ENCODE data around the gene TIGIT. TPM values are rescaled to one million over a fixed set of nuclear protein-coding genes. Genes with fewer than 3 reads are reported as not detected.

The TIGIT gene
- total RNA-seq, 1 experiment from 2014 or later, result not detected

DNA sequence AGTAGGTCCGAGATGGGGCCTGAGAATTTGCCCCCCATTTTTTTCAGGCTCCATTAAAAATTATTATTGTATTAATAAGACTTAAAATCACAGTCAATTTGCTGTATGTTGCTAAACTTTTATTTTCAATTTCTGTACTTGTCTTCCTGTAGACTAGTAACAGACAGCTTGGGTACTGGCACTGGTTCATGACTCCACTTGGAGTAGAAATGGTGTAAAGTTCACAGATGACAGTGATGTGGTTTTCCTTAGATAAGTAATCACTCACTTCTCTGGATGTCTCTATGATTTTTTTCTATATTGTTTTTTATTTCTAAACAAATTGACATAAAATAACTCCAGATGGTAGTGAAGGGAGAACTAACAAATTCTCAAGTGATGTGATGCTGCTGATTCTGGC lies 40.9 kb upstream of the TIGIT start:
- Mint-ChIP-seq H3K4me1 (no peaks in the 10 kb centered on the region), H3K27ac (no peak overlapping the region)
- WGBS (ENCODE audit: extremely low coverage, insufficient read length, low lambda C conversion rate), result no CpG with 5 or more reads among the region's 1 CpG

More for the DNA sequence above, 40.9 kb upstream of the TIGIT start:
- H2BK15ac ChIP-seq (ENCODE audit: low read depth, low read length), result no peak overlapping the region
- H3K27ac ChIP-seq (ENCODE audit: insufficient read length, low read depth, low read length), result no peak overlapping the region
- H2BK5ac ChIP-seq (ENCODE audit: insufficient read length, low read length), result no peak overlapping the region
- no peak overlapping the region for H3K9ac ChIP-seq (ENCODE audit: extremely low read depth, insufficient read length, low read length)
- no peaks in the 10 kb centered on the region for H3K27me3 ChIP-seq (ENCODE audit: insufficient read depth, low read length)
- H3K18ac ChIP-seq (ENCODE audit: insufficient read length, low read depth, low read length), result no peak overlapping the region
- H3K4ac ChIP-seq (ENCODE audit: low read depth, low read length), result no peak overlapping the region
- H3K79me2 ChIP-seq (ENCODE audit: insufficient read depth, low read length), result no peaks in the 10 kb centered on the region
- no peaks in the 10 kb centered on the region for H4K20me1 ChIP-seq (ENCODE audit: control insufficient read depth, insufficient read depth, insufficient read length)
- DNase-seq, result no peak
- no peak overlapping the region for H4K5ac ChIP-seq (ENCODE audit: insufficient read length, low read depth, low read length)
- no peak overlapping the region for H2BK20ac ChIP-seq (ENCODE audit: low read depth, low read length, poor library complexity, severe bottlenecking)
- no peak overlapping the region for H3K56ac ChIP-seq (ENCODE audit: insufficient read length, low read depth, low read length)
- Mint-ChIP-seq H3K4me3 (no peak overlapping the region), H3K36me3 (ENCODE audit: insufficient read depth in 1 of 3, low read depth in 3 of 3) (peaks cover 2 to 5% (median 3%) of the 10 kb centered on the region in 3 experiments; a peak in 3 of 7 replicates), H3K27me3 (ENCODE audit: low read depth) (no peaks in the 10 kb centered on the region), H3K9me3 (peaks cover 10 to 11% of the 10 kb centered on the region in 2 experiments)
- no peak overlapping the region for H3K23ac ChIP-seq (ENCODE audit: insufficient read length, low read depth, low read length)
- no peak overlapping the region for H3T11ph ChIP-seq (ENCODE audit: low read length)
- no peak overlapping the region for H2AK5ac ChIP-seq (ENCODE audit: insufficient read length, low read length)
- no peak overlapping the region for H3K4me2 ChIP-seq (ENCODE audit: insufficient read depth, insufficient read length, low read length)
- no peak overlapping the region for H4K91ac ChIP-seq (ENCODE audit: insufficient read length, low read depth, low read length)
- H3K14ac ChIP-seq (ENCODE audit: insufficient read depth, low read length), result no peak overlapping the region
- H3K79me1 ChIP-seq (ENCODE audit: insufficient read depth, low read depth, low read length, poor library complexity, severe bottlenecking), result no peaks in the 10 kb centered on the region
- no peak overlapping the region for H2BK12ac ChIP-seq (ENCODE audit: insufficient read length, low read depth, low read length)
- H3K23me2 ChIP-seq (ENCODE audit: insufficient read length, low read depth, low read length, poor library complexity, severe bottlenecking), result no peaks in the 10 kb centered on the region
- H2BK120ac ChIP-seq (ENCODE audit: low read depth, low read length, poor library complexity, severe bottlenecking), result no peak overlapping the region
- H2AFZ ChIP-seq (ENCODE audit: low read length), result no peak overlapping the region
- no peaks in the 10 kb centered on the region for H3K4me1 ChIP-seq (ENCODE audit: insufficient read depth, low read length)
- no peaks in the 10 kb centered on the region for H3K9me3 ChIP-seq (ENCODE audit: control insufficient read depth, low read depth, low read length)
- no peak overlapping the region for H4K8ac ChIP-seq (replicated peaks; ENCODE audit: insufficient read length, low read depth, low read length)
- TF ChIP-seq, protein P1, sequence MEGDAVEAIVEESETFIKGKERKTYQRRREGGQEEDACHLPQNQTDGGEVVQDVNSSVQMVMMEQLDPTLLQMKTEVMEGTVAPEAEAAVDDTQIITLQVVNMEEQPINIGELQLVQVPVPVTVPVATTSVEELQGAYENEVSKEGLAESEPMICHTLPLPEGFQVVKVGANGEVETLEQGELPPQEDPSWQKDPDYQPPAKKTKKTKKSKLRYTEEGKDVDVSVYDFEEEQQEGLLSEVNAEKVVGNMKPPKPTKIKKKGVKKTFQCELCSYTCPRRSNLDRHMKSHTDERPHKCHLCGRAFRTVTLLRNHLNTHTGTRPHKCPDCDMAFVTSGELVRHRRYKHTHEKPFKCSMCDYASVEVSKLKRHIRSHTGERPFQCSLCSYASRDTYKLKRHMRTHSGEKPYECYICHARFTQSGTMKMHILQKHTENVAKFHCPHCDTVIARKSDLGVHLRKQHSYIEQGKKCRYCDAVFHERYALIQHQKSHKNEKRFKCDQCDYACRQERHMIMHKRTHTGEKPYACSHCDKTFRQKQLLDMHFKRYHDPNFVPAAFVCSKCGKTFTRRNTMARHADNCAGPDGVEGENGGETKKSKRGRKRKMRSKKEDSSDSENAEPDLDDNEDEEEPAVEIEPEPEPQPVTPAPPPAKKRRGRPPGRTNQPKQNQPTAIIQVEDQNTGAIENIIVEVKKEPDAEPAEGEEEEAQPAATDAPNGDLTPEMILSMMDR (conservative IDR thresholded peaks at IDR 0.05), result no peak
